Skeletal muscle satellite cell (primary cell): ENCODE data around the gene SORL1-AS1.

ENCODE experiments used
- H3K27me3 ChIP-seq: 2 replicates; pipeline ENCODE4 v1.7.0; 2013; ENCODE audit warnings: low read length; ENCODE audit not compliant: control insufficient read depth, insufficient read depth
- H3K36me3 ChIP-seq: 2 replicates; pipeline ENCODE4 v1.7.0; 2013; ENCODE audit warnings: mild to moderate bottlenecking, control low read depth, low read length; ENCODE audit not compliant: insufficient read depth
- H3K4me1 ChIP-seq: 2 replicates; pipeline ENCODE4 v1.7.0; 2013; ENCODE audit warnings: low read length; ENCODE audit not compliant: control insufficient read depth, insufficient read depth
- H3K4me2 ChIP-seq: 2 replicates; pipeline ENCODE4 v1.7.0; 2013; ENCODE audit warnings: mild to moderate bottlenecking, low read length
- H3K4me3 ChIP-seq: 2 replicates; pipeline ENCODE4 v1.7.0; 2013; ENCODE audit warnings: low read length
- H3K9ac ChIP-seq: 2 replicates; pipeline ENCODE4 v1.7.0; 2013; ENCODE audit warnings: mild to moderate bottlenecking, low read depth, low read length, moderate library complexity
- H3K9me3 ChIP-seq: replicated peaks from 2 replicates; pipeline ENCODE4 v1.7.0; 2013; ENCODE audit warnings: mild to moderate bottlenecking, control low read depth, low read length

SORL1-AS1 gene

DNA sequence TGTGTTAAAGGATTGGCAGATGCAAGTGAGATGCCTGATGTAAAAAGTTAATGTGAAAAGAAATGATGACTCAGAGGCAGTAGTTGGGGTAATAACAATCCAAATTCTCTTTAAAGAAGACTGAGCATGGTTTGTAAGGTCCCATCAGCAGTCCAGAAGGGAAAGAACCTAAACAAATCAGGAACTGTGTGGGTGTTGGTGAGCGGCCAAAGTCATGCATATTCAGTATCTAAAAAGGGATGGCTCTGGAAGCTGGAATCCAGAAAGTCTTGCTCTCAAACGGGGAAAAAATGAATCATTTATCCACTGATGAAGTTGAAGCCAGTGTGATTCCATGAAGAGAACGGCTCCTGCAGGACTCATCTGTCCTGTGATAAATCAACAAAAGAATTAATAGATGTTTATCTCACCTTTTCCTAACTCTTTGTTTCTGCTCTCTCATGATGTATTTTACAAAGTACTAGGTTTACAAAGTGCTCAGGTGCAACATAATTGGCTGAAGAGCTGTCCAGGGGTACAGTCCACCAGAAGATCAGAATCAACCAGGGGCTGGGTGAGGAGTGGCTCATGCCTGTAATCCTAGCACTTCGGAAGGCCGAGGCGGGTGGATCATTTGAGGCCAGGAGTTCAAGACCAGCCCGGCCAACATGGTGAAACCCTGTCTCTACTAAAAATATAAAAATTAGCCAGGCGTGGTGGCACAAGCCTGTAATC, 20.5 kb upstream of the SORL1-AS1 start:
- H3K27me3 ChIP-seq, result peaks cover 24% of the 10 kb centered on the region
- H3K9me3 ChIP-seq, result no peaks in the 10 kb centered on the region
- no peaks in the 10 kb centered on the region for H3K36me3 ChIP-seq
- H3K4me3 ChIP-seq, result no peak overlapping the region
- H3K4me1 ChIP-seq, result no peaks in the 10 kb centered on the region
- no peak overlapping the region for H3K9ac ChIP-seq
- H3K4me2 ChIP-seq, result no peak overlapping the region

- H3K9me3 ChIP-seq, result no peaks in the 10 kb centered on the region
- H3K27me3 ChIP-seq, result peaks cover 25% of the 10 kb centered on the region
- H3K4me3 ChIP-seq, result no peak overlapping the region
- no peak overlapping the region for H3K4me2 ChIP-seq
- peaks cover 3% of the 10 kb centered on the region for H3K4me1 ChIP-seq
- no peaks in the 10 kb centered on the region for H3K36me3 ChIP-seq
- no peak overlapping the region for H3K9ac ChIP-seq
Observed at GRCh38 chr11:121472312-121472711, 19.5 kb upstream of the SORL1-AS1 start.

DNA sequence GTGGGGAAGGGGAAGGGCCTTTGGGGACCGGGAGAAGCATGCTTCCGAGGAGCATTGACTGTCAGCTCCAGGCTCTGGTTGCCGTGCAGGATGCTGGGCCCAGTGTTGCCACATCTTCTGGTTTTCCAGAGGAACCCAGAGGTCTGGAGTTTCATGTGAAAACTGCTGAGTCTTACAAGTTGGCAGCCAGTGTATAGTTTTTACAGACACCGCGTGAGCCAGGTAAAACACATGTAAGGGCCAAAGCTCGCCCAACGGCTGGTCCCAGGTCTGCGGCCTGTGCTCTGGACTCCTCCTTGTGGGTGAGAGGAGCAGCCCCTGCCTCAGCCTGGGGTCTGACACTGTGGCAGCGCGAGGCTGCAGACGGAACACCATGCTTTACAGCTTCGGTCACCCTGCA, 18.4 kb upstream of the SORL1-AS1 start:
- Histone ChIP-seq H3K9me3 (no peaks in the 10 kb centered on the region), H3K4me2 (no peak overlapping the region), H3K36me3 (no peaks in the 10 kb centered on the region), H3K9ac (no peak overlapping the region), H3K4me1 (peaks cover 13% of the 10 kb centered on the region), H3K27me3 (peaks cover 21% of the 10 kb centered on the region), H3K4me3 (no peak overlapping the region)

DNA sequence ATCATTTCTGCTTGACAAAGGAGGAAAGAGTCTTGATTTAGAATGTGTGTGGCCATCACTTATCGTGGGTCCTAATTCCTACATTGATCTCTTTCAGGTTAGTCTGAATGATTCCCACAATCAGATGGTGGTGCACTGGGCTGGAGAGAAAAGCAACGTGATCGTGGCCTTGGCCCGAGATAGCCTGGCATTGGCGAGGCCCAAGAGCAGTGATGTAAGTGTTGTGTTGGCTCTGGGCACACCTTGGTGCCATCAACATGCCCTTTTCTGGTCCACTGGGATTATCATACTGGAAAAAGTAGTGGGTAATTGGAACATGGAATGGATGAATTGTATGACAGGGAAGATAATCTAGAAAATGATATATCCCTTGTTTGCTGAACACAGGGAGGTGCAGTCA, 17.1 kb upstream of the SORL1-AS1 start:
- Histone ChIP-seq H3K4me2 (no peak overlapping the region), H3K9me3 (no peaks in the 10 kb centered on the region), H3K4me1 (peaks cover 23% of the 10 kb centered on the region), H3K27me3 (peaks cover 15% of the 10 kb centered on the region), H3K4me3 (no peak overlapping the region), H3K9ac (no peak overlapping the region), H3K36me3 (no peaks in the 10 kb centered on the region)

DNA sequence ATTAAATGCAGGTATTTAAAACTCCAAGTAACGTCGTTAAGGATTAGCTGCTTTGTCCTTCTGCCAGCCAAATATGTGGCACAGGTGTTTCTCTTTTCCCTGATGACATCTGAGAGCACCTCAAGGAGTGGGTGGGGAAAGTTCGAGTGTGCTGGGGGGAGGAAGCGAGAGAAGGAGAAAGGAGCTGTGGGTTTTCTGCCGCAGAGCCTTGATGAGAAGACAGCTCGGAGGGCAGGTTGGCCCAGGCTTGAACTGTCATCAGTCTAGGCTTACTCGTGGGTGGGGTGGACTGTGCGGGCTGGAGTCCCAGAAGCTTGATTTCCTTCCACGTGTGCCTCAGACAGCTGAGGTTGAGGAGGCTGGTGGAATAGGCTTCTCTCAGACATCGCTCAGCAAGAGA, 15.2 kb upstream of the SORL1-AS1 start:
- Histone ChIP-seq H3K36me3 (no peaks in the 10 kb centered on the region), H3K9ac (no peak overlapping the region), H3K4me2 (no peak overlapping the region), H3K4me1 (peaks cover 33% of the 10 kb centered on the region), H3K9me3 (no peaks in the 10 kb centered on the region), H3K27me3 (peaks cover 14% of the 10 kb centered on the region), H3K4me3 (no peak overlapping the region)

GRCh38 chr11:121467471-121467870, 14.7 kb upstream of the SORL1-AS1 start:
- peaks cover 17% of the 10 kb centered on the region for H3K27me3 ChIP-seq
- H3K36me3 ChIP-seq, result no peaks in the 10 kb centered on the region
- H3K9me3 ChIP-seq, result no peaks in the 10 kb centered on the region
- no peak overlapping the region for H3K9ac ChIP-seq
- peak overlapping the region; percentile 15 for H3K4me3 ChIP-seq
- no peak overlapping the region for H3K4me2 ChIP-seq
- H3K4me1 ChIP-seq, result peaks cover 33% of the 10 kb centered on the region

- H3K4me1 ChIP-seq, result peaks cover 33% of the 10 kb centered on the region
Observed at GRCh38 chr11:121466063-121466794, 13.5 kb upstream of the SORL1-AS1 start.

DNA sequence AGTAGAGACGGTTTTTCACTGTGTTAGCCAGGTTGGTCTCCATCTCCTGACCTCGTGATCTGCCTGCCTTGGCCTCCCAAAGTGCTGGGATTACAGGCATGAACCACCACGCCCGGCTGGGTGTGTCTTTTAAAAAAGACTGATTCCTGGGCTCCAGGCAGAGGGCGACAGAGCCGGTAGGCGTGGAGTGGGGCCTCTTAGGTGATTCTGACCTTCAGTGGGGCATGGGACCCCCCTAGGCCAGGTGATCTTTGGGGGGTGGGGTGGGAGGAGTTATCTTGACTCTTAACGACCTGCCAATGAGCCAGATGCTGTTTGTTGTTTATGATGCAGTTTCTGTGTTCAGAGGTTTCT, 12.9 kb upstream of the SORL1-AS1 start:
- Histone ChIP-seq H3K36me3 (no peaks in the 10 kb centered on the region), H3K4me1 (peaks cover 33% of the 10 kb centered on the region), H3K4me2 (no peak overlapping the region), H3K9ac (no peak overlapping the region), H3K9me3 (no peaks in the 10 kb centered on the region), H3K4me3 (no peak overlapping the region), H3K27me3 (peaks cover 20% of the 10 kb centered on the region)

More at GRCh38 chr11:121466063-121466794, 13.5 kb upstream of the SORL1-AS1 start:
- Histone ChIP-seq H3K4me3 (peak overlapping the region; percentile 37), H3K36me3 (no peaks in the 10 kb centered on the region), H3K9me3 (no peaks in the 10 kb centered on the region), H3K9ac (no peak overlapping the region), H3K27me3 (peaks cover 20% of the 10 kb centered on the region), H3K4me2 (peak overlapping the region; percentile 63)

DNA sequence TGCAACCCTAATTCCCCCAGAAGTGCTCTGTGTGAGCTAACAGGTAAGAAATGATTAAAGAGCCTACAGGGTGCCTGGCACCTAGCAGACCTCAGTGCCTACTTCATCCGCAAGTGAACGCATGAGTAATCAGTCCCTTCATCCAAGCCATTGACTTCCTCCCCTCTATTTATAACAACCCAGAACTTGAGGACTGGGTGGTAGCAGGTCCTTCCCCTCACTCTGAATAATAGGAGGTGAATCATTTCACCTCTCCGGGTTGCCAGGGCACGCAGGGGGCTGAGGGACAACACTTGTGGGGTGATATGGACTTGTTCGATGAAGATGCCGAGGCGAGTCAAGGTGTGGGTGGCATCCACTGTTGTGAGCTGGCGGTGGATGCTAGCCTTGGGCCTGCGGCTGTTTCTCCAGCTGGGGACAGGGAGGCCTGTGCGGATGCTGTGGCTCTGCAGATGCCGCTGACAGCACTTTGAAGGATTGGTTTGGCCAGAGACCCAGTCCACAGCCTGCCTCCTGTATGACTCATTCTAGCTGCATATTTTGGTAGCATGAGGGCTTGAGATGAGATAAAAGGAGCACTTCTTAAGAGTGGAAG, 11.7 kb upstream of the SORL1-AS1 start:
- H3K4me1 ChIP-seq, result peaks cover 33% of the 10 kb centered on the region

DNA sequence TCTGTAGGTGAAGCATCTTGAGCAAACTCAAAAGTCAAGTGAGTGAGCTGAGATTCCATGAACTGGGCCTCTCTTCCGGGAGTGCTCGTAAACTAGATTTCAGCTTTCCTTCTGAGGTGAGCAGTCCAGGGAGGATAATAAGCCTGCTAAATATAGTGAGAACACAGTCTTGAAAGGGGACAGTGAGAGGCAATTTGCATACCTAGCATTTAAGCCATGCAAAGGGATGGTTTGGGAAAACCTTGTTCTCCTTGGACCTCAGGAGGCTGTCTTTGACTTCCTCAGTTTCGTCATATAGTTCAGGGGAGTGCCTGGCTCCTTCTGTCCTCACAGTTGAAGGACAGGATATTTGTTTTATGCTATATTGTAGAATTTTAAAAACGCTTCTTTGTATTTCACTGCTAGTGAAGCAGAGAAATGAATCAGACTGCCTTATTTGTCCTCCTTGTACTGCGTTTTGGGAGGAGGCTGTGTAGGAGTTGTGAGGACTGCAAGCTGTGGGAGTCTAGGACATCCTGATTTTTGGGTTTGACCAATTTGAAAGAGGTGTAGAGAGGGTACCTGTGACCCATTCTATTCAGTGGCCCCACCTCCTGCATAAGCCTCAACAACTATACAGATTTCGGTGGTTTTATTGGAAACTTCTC, 11.0 kb upstream of the SORL1-AS1 start:
- Histone ChIP-seq H3K4me1 (peaks cover 33% of the 10 kb centered on the region), H3K9ac (no peak overlapping the region), H3K4me3 (no peak overlapping the region), H3K27me3 (peaks cover 24% of the 10 kb centered on the region), H3K36me3 (no peaks in the 10 kb centered on the region), H3K9me3 (no peaks in the 10 kb centered on the region), H3K4me2 (no peak overlapping the region)

More for the DNA sequence above, 11.7 kb upstream of the SORL1-AS1 start:
- no peak overlapping the region for H3K4me3 ChIP-seq
- H3K27me3 ChIP-seq, result peaks cover 21% of the 10 kb centered on the region
- H3K36me3 ChIP-seq, result no peaks in the 10 kb centered on the region
- no peak overlapping the region for H3K9ac ChIP-seq
- H3K9me3 ChIP-seq, result no peaks in the 10 kb centered on the region
- H3K4me2 ChIP-seq, result peak overlapping the region; percentile 20

- H3K36me3 ChIP-seq, result no peaks in the 10 kb centered on the region
- no peak overlapping the region for H3K9ac ChIP-seq
- H3K9me3 ChIP-seq, result no peaks in the 10 kb centered on the region
- H3K4me3 ChIP-seq, result no peak overlapping the region
- no peak overlapping the region for H3K4me2 ChIP-seq
- peaks cover 30% of the 10 kb centered on the region for H3K27me3 ChIP-seq
- H3K4me1 ChIP-seq, result peaks cover 26% of the 10 kb centered on the region
Observed at GRCh38 chr11:121461843-121462242, 9.1 kb upstream of the SORL1-AS1 start.
